ENCODE data around the gene ESAM.

DNA sequence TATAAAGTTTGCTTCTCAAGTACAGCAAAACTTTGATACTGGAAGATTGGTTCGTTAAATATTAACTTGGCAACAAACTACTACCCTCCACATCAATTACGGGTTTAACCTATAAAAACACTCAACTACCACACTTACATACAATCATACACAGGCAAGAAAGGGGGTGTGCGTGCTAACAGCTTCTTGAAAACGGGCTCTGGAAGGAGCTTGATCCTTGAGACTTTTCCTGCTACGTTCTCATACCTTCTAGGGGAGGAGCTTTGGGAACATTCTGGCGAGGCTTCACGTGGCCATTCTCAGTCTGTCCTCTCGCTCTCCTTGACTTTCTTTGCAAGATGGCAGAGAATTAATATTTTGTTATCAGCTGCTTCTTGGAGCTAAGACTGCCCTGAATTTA lies 6.8 kb upstream of the ESAM start:
- TF ChIP-seq POLR2A (IDR thresholded peaks at IDR 0.05) (no peak), CTCF (IDR thresholded peaks at IDR 0.05) (no peak)

Data from esophagus squamous epithelium (tissue), 4 donors.